GM21381 (cell line): ENCODE results near the gene OTUD6A.
"Not testable (repeated sequence)": the region's sequence is repeated elsewhere in the genome, so short reads cannot be mapped to it uniquely, and the experiment has no call there.

Experiments
- ATAC-seq: cut with Tn5 transposase; IDR thresholded peaks from one replicate; pipeline ENCODE4 v1.9.1; 2021; ENCODE audit warnings: mild to moderate bottlenecking, moderate library complexity; ENCODE audit not compliant: unreplicated experiment

The OTUD6A gene

DNA sequence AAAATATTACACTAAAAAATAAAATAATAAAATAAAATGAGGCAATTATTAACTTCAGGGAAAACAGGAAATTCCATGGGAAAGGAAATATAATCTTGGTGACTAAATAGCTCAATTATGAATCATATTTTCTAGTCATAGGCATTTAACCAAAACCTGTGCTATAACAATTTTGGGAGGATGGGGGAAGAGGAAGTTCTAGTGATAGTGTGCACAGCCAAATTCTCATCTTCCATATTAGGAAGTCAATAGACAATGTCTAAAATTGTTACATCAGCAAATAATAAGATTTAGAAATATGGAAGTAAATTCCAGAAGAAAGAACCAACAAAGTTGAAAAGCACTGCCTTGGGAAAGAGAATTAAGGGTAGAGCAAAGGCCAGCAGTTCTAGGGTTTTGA lies 15.3 kb upstream of the OTUD6A start:
- ATAC-seq: no peak

DNA sequence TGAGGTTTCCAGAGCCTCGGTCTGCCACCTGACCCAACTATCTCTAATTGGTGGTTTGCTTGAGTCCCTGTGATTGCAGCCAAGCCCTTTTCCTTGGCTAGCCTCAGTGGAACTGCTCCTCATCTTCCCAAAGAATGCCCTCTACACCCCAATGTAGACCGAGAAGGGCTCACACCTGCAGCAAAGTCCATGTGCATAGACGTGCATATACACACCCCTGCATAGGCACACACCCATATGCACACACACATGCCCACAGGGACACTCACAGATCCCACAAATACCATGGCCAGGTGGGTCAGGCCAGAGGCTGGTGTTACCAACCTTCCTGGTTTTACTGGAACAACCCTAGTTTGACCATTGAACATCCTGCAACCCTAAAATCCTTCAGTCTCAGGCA lies 12.9 kb upstream of the OTUD6A start:
- ATAC-seq: no peak

DNA sequence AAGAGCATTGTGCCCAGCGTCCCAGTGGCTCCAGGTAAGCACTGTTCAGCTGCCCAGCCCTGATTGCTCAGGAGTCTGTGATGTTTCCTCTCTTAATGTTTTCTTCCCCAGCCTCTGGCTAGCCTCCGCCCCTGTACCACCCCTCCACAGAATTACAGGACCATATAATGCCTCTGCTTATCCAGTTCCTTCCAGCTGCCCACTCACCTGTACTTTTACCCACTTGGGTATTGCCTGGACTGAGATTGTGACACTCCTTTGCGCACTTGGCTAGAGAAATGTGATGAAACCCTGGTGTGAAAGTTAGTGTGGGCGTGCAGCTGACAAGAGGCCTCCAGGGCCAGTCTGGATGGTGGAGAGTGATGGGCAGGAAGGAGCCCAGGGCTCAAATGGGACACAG lies 12.3 kb upstream of the OTUD6A start, which contains the start of gene AWAT2:
Gene AWAT2 (minus strand): TSS at position 14 of the 400 bp plus-strand sequence. CDS start 6 bp downstream, at position 8.
- no peak for ATAC-seq

DNA sequence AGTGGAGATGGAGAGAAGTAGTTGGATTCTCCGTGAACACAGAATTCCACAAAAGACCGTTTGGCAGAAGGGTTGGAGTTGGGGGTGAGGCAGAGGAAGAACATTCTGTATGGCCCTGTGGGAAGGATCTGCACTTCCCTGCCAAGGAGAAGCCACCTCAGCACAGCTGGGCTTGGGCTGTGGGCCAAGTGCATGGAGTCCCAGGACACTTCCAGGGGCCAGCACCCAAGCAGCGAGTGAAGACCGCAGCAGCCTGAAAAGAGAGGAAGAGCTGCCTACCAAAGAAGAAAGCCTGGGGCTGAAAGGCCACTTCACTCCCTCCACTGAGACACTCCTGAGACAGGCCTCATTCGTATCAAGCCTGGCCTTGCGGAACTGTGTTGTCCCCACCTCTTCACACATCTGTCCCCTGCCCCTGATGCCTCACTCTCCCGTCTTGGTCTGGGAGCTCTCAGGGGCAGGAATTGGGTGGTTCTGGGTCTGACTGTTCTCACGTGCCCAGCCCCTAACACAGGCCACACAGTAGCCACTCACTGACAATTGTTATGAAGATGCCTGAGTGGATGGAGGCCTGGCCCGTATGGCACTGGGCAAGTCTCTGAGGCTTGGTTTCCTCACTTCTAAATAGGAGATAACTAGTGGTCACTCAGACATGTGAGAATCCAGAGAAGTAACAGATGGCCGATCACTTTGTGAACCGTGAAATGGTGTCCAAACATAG lies 9.2 kb upstream of the OTUD6A start:
- ATAC-seq: no peak

DNA sequence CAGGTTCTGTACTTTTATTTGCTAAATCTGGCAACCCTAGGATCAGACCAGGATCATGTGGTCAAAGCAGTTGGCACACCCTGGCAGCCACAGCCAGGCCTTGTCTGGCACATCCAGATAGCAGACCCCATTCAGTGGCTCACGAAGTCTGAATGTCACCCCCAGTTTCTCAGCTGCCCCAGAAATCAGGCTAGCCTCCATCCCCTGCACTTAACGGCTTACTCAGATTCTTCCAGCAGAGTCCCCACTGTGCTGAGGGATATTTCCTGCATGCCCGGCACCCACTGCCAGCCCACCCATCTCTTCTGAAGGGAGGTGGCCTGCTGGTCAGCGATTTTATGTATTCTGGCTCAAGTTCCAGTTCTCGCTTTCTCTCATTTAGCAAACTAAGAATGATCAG lies 7.9 kb upstream of the OTUD6A start:
- no peak for ATAC-seq

GRCh38 chrX:70062961-70063550 lies 799 bp downstream of the OTUD6A start:
- no peak for ATAC-seq

- ATAC-seq: no peak
Observed at GRCh38 chrX:70066646-70067045, 4.4 kb downstream of the OTUD6A start.

DNA sequence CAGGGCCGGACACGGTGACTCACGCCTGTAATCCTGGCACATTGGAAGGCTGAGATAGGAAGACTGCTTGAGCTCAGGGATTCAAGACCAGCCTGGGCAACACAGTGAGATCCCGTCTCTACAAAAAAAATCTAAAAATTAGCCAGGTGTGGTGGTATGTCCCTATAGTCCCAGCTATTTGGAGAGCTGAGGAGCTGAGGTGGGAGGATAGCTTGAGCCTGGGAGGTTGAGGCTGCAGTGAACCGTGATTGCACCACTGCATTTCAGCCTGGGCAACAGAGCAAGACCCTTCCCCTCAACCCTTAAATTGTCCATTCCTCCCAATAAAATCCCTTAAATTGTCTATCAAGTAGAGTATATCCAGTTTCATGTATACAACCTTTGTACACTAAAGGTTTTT lies 17.0 kb downstream of the OTUD6A start:
- ATAC-seq: no peak

DNA sequence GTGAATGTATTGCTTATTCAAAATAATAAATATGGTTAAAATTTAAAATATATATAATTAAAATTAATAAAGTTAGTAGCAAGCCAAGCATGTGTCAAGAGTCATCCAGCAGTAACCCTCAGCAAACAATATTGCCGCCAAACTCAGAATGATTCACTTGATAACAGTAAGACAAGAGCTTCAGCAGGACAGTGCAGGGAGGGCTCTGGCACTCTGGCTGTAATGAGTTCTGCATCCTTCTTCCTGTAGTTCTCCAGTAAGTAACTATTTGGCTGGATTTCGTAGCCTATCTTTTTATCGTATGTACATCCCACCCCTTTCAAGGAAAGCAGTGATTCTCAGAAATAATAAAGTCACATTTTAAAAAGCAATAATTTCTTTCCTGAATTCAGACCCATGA lies 17.6 kb downstream of the OTUD6A start:
- ATAC-seq: no peak

DNA sequence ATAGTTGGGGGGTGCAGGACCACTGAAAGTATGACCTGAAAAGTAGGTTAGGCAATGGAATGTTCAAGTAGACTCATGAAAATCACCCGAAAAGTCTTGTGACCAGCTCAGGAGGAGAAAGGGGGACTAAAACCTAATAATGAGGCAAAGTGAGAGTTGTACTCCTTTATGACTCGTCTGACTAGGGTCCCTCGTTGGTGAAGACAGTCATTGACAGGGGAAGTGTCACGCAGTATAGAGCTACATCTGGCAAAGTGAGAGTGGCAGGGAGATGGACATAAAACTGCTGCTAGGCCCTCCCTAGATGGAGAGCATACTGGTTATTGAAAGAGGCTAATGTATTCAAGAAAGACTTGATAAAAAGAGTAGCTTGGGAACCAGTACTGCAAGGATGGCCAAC lies 20.5 kb downstream of the OTUD6A start:
- ATAC-seq: no peak

GRCh38 chrX:70084592-70085240 lies 22.5 kb downstream of the OTUD6A start:
- ATAC-seq: no peak

DNA sequence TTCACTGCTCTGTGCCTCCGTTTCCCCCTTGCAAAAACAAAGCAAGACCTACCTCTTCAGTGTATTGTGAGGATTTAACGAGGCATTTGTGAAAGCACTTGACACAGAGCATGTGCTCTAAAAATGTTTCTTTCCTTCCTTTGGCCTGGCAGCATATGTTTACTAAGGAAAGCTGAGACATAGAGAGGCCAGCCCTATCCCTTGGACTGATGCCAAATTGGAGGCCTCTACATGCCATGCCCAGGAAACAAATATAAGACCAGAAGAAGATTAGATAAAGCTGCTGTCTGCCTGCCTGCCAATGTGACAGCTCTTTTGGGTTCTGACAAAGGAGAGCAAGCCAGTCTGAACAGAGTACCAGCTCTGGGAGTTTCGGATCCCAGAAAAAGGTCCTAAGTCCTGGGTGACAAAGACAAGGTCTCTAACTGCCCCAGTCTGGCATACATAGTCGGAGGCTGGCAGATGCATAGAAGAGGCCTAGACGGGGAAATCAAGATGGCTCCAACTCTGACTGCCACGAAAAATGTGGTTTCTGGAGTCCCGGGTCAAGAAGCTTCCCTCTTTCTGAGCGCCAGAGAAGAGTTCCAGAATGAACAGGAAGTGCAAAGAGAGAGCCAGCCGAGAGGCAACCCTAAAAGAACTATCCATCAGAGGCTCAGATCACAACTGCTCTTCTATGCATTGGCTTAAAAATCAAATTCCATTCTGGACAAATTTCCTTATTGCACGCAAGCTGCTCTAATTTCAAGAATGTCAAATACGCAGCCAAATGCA lies 25.8 kb downstream of the OTUD6A start:
- no peak for ATAC-seq

DNA sequence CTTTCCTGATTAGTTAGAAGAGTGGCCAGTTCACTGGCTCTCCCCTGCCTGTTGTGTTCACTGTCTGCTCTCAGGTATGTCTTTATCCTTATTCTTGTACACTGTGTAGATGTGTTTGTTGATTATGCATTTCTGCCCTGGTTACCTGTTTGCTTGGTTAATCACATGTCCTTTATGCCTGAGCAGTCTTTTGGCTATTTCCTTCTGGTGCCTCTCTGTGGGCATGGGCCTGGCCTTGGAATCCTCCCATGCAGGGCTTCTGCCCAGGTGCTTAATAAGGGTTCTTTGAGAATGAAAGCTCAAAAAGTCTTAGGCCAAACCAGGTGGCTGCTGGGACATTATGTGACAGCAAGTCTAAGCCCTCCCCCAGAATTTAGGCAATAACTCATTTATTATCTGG lies 26.5 kb downstream of the OTUD6A start:
- ATAC-seq: no peak

DNA sequence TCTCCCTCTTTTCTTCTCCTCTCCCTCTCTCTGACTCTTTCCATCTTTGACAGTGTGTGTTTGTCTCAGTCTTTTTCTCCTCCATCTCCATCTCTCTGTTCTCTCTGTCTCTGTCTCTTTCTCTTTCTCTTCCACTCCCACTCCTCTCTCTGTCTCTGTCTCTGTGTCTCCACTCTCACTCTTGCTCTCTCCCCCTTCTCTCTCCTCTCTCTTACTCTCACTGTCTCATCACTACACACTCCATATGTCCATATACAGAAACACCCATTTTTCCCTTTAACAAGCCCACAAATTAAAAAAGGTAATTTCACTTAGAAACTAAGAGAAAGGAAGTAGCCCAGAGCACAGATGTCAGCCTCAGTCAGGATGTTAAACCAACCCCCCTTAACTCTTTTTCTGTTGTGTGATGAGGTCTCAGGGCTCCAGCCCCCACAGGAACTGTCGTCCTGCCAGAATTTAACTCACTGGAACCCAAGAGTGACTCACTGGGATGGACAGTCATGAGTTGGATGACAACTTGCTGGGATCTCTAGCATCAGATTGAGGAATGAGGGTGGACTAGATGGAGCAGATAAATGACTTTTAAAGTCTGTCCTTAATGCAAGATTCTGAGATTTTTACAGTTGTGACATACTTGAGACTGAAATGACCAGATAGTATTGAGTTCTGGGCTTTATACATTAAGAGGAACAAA lies 27.5 kb downstream of the OTUD6A start:
- no peak for ATAC-seq

DNA sequence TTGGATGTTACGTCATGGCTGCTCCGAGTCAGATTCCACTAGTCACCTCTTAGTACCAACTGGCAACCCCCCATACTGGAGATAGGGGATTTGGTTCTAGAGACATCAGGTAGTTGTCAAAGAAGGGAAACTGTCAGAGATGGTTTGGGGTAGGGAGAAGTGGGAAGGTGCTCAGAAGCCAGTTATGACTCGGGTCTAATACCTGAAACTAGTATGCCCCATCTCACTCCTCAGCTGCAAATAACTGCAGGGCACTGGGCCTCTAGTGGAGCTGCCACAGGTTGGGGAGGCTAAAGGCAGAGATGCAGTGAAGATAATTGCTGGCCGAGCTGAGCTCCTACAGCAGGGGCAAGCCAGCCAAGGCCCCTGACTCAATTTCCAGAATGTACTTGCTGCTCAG lies 30.0 kb downstream of the OTUD6A start:
- no peak for ATAC-seq

- ATAC-seq: no peak
Observed at GRCh38 chrX:70096052-70096451, 33.8 kb downstream of the OTUD6A start.

- no peak for ATAC-seq
Observed at GRCh38 chrX:70105229-70105628, 43.0 kb downstream of the OTUD6A start.

DNA sequence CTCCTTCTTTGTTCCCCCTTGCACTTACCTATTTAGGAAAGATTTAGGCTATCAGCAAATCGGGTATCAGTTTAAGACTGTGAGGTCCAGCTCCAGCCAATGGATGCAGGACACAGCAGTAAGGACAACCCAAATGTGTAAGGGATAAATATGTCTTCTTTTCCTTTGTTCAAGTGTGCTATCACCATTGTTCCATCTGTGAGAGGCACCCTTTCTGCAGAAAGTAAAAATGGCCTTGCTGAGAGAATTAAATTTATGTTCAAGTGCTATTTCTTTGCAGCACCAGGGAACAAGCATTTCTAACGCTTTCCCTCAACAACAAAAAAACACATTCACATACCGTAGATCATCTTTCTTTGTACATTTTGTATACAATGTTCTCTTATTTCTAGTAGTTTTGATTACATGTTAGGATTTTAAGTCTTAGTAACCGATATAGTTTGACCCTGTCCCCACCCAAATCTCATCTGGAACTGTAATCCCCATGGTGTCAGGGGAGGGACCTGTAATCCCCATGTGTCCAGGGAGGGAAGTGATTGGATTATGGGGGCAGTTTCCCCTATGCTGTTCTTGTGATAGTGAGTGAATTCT lies 49.3 kb downstream of the OTUD6A start:
- ATAC-seq: not testable (repeated sequence)
